ENCODE results near the gene NEK9. TPM values are rescaled to one million over a fixed set of nuclear protein-coding genes. Genes with fewer than 3 reads are reported as not detected.
A peak's percentile ranks its signal among the peaks of the same experiment; 100 is the strongest.

Gene NEK9
- polyA plus RNA-seq, 1 donor from 2014 or later: 9.4 TPM

DNA sequence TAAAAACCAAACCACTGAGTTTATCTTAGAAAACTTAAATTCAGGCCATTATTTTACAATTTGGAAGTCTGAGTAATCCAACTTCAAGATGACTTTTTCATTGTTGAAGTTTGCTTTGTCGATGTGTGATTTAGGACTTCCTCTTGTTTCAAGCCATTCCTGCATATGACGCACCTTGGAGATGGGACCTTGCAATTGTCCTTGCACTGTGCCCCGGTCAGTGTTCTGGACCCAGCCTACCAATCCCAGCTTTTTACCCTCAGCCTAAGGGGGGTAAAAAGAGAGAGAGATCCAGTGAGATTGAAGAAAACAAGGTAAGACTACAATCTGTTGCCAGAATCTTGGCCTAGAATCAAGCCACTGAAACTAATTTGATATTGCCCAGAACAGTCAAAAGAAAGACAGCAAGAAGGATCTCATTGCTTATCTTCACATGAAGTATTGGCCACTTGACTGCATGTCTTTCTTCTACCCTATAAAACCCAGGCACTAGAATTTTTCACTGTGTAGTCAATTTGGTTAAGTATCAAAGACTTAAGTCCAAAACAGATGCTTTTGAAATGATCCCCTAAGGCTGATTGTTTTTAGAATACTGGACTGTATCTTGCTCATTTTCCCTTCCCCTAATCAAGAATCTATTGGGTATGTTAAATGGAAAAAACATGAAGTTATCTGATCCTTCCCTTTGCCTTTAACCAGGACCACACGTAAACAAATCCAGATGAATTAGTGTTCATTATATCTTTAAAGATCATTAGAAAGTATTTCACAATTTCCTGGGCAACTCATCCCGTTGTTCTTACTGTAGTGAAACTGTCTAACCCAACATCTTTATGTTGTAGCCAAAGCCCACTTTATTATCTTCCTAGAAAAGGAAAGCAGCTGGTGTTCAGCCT lies 73.2 kb downstream of the NEK9 start:
- Histone ChIP-seq H3K27ac (ENCODE audit: low read length) (no peak overlapping the region), H3K4me3 (ENCODE audit: low read length) (no peak overlapping the region), H2AFZ (ENCODE audit: low read depth, low read length) (no peak overlapping the region), H3K9ac (ENCODE audit: low read length) (no peak overlapping the region), H3K4me2 (ENCODE audit: low read length) (no peak overlapping the region), H3K27me3 (ENCODE audit: insufficient read depth, low read depth, low read length) (no peaks in the 10 kb centered on the region), H3K36me3 (ENCODE audit: insufficient read depth, low read length) (no peaks in the 10 kb centered on the region), H3K79me2 (replicated peaks; ENCODE audit: insufficient read depth, low read length) (no peaks in the 10 kb centered on the region), H3K9me2 (ENCODE audit: insufficient read depth, low read length) (no peaks in the 10 kb centered on the region), H3F3A (ENCODE audit: insufficient read depth, low read length, poor library complexity, severe bottlenecking) (no peaks in the 10 kb centered on the region), H4K20me1 (ENCODE audit: insufficient read depth) (no peaks in the 10 kb centered on the region), H3K9me3 (ENCODE audit: low read length) (no peaks in the 10 kb centered on the region)
- TF ChIP-seq EZH2 (IDR thresholded peaks at IDR 0.05; ENCODE audit: borderline replicate concordance, insufficient read depth, low read length, poor library complexity, severe bottlenecking) (no peak), REST (IDR thresholded peaks at IDR 0.05; ENCODE audit: borderline replicate concordance) (no peak), POLR2AphosphoS5 (IDR thresholded peaks at IDR 0.05) (no peak), TAF1 (IDR thresholded peaks at IDR 0.05; ENCODE audit: low read depth) (no peak), EP300 (conservative IDR thresholded peaks at IDR 0.05; ENCODE audit: poor library complexity, severe bottlenecking) (no peak), RAD21 (conservative IDR thresholded peaks at IDR 0.05) (no peak), SMC3 (conservative IDR thresholded peaks at IDR 0.05; ENCODE audit: poor library complexity) (no peak), MXI1 (conservative IDR thresholded peaks at IDR 0.05; ENCODE audit: poor library complexity, severe bottlenecking) (no peak)
- TF ChIP-seq, protein P1, sequence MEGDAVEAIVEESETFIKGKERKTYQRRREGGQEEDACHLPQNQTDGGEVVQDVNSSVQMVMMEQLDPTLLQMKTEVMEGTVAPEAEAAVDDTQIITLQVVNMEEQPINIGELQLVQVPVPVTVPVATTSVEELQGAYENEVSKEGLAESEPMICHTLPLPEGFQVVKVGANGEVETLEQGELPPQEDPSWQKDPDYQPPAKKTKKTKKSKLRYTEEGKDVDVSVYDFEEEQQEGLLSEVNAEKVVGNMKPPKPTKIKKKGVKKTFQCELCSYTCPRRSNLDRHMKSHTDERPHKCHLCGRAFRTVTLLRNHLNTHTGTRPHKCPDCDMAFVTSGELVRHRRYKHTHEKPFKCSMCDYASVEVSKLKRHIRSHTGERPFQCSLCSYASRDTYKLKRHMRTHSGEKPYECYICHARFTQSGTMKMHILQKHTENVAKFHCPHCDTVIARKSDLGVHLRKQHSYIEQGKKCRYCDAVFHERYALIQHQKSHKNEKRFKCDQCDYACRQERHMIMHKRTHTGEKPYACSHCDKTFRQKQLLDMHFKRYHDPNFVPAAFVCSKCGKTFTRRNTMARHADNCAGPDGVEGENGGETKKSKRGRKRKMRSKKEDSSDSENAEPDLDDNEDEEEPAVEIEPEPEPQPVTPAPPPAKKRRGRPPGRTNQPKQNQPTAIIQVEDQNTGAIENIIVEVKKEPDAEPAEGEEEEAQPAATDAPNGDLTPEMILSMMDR (IDR thresholded peaks at IDR 0.05; ENCODE audit: poor library complexity, severe bottlenecking): no peak

DNA sequence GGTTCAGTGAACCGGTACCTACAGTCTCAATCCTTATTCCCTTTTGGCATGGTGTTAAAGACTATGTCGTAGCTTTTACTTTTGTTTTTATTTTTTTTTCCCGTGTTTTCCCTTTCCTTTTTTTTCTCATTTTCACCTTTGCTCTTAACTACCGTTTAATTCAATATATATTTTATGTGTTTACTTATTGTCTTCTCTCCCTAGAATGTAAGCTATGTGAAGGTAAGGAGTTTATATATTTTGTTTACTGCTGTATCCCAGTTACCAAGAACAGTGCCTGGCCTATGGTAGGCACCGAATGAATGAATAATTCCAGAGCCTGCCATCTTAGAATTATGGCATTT lies 75.3 kb downstream of the NEK9 start:
- TF ChIP-seq POLR2AphosphoS5 (IDR thresholded peaks at IDR 0.05) (no peak), EP300 (conservative IDR thresholded peaks at IDR 0.05; ENCODE audit: poor library complexity, severe bottlenecking) (no peak), SMC3 (conservative IDR thresholded peaks at IDR 0.05; ENCODE audit: poor library complexity) (no peak), EZH2 (IDR thresholded peaks at IDR 0.05; ENCODE audit: borderline replicate concordance, insufficient read depth, low read length, poor library complexity, severe bottlenecking) (no peak), TAF1 (IDR thresholded peaks at IDR 0.05; ENCODE audit: low read depth) (no peak), REST (IDR thresholded peaks at IDR 0.05; ENCODE audit: borderline replicate concordance) (no peak), MXI1 (conservative IDR thresholded peaks at IDR 0.05; ENCODE audit: poor library complexity, severe bottlenecking) (no peak), RAD21 (conservative IDR thresholded peaks at IDR 0.05) (no peak)
- TF ChIP-seq, protein P1 (IDR thresholded peaks at IDR 0.05; ENCODE audit: poor library complexity, severe bottlenecking): no peak
- Histone ChIP-seq H3K36me3 (ENCODE audit: insufficient read depth, low read length) (no peaks in the 10 kb centered on the region), H3K4me3 (ENCODE audit: low read length) (peak overlapping the region; percentile 64), H3K9me2 (ENCODE audit: insufficient read depth, low read length) (no peaks in the 10 kb centered on the region), H3K9me3 (ENCODE audit: low read length) (no peaks in the 10 kb centered on the region), H4K20me1 (ENCODE audit: insufficient read depth) (no peaks in the 10 kb centered on the region), H3K79me2 (replicated peaks; ENCODE audit: insufficient read depth, low read length) (no peaks in the 10 kb centered on the region), H3K27ac (ENCODE audit: low read length) (no peak overlapping the region), H2AFZ (ENCODE audit: low read depth, low read length) (peak overlapping the region; percentile 51), H3K4me2 (ENCODE audit: low read length) (no peak overlapping the region), H3K9ac (ENCODE audit: low read length) (peak overlapping the region; percentile 63), H3F3A (ENCODE audit: insufficient read depth, low read length, poor library complexity, severe bottlenecking) (no peaks in the 10 kb centered on the region), H3K27me3 (ENCODE audit: insufficient read depth, low read depth, low read length) (no peaks in the 10 kb centered on the region)

All from neural cell (in vitro differentiated cells).